SKM-1 (cell line): ENCODE measurements around the gene CHD6.

ENCODE experiments used
- DNase-seq: peaks from one replicate; lab custom pipeline; 2025; ENCODE audit not compliant: unreplicated experiment; lab: John Stamatoyannopoulos, UW

CHD6 gene

GRCh38 chr20:41405436-41405835 lies 212.7 kb downstream of the CHD6 start:
- no peak for DNase-seq

GRCh38 chr20:41403604-41404003 lies 214.6 kb downstream of the CHD6 start:
- no peak for DNase-seq

- no peak for DNase-seq
Measured at GRCh38 chr20:41398408-41398807, 219.8 kb downstream of the CHD6 start.

- DNase-seq: no peak
Measured at GRCh38 chr20:41395667-41396664, 222.2 kb downstream of the CHD6 start.

- DNase-seq: no peak
Measured at GRCh38 chr20:41394931-41395666, 223.1 kb downstream of the CHD6 start.

DNA sequence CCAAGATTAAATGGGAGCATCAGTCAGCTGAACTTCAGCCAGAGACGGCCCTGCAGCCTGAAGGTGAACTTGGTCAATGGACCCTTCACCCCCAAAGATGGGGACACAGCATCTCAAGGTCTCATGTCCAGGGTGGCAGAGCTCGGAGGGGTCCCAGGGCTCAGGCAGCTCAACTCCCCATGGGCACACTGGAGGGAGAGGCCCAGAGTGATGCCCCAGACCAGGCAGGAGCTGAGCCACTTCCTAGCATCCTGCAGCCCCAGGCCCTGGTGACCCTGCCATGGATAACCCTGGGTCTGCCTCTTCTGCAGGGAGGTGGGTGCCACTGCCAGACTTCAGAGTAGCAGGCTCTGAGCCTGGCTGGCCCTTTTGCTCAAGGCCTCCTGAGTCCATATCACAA lies 224.1 kb downstream of the CHD6 start:
- no peak for DNase-seq

GRCh38 chr20:41393705-41394066 lies 224.5 kb downstream of the CHD6 start:
- DNase-seq: no peak

DNA sequence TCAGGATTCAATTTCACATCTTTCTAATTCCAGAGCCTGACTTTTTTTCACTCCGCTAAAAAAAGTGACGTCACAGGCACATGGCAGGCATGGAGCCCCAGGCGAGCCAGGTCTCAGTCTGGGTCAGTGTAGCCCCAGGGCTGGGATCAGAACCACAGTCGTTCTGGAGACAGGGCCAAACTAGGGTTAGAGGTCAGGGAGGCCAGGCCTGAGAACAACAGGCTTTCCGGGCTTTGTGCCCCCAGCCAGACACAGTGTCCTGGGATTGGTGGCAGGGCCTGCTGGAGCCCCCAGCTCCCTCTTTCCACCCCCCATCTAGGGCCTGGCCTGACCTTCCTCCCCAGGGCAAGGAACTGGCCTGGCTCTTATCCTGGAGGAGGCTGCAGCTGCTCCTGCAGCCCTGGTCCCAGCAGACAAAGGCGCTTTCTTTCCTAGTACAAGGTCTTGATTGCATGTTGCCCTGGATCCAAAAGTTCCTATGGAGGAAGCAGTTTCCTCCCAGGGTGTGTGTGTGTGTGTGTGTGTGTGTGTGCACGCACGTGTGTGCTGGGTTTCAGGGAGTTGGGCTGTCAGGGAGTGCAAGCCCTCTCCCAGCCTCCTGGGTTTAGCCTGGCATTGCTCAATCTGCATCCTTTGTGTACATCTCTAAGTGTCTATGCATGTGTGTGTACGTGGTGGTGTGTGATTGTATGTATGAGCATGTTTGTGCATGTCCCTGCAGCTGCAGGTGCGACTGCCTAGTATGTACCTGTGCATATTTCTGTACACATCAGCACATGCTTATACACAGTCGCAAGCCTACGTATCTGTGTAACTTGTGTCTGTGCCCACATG lies 225.1 kb downstream of the CHD6 start:
- no peak for DNase-seq

GRCh38 chr20:41392295-41392694 lies 225.9 kb downstream of the CHD6 start:
- DNase-seq: no peak

- DNase-seq: no peak
Measured at GRCh38 chr20:41391587-41392001, 226.6 kb downstream of the CHD6 start.

- no peak for DNase-seq
Measured at GRCh38 chr20:41390889-41391288, 227.3 kb downstream of the CHD6 start.

DNA sequence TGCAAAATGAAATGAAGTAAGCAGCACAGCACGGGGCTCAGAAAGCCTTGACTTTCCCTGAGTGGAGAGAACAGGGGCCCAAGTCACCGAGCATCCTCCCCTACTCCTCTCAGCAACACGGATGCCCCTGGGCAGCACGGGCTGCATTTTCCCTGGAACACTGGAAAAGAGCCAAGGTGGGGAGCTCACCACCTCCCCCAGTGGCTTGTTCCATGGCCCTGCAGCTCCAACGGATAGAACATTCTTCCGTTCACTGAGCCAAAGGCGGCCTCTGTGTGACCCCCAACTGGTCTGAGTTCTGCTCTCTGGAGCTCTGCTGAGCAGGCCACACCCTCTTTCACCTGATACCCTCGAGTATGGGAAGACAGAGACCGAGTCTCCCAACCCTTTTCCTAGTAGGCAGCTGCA lies 230.7 kb downstream of the CHD6 start:
- no peak for DNase-seq

DNA sequence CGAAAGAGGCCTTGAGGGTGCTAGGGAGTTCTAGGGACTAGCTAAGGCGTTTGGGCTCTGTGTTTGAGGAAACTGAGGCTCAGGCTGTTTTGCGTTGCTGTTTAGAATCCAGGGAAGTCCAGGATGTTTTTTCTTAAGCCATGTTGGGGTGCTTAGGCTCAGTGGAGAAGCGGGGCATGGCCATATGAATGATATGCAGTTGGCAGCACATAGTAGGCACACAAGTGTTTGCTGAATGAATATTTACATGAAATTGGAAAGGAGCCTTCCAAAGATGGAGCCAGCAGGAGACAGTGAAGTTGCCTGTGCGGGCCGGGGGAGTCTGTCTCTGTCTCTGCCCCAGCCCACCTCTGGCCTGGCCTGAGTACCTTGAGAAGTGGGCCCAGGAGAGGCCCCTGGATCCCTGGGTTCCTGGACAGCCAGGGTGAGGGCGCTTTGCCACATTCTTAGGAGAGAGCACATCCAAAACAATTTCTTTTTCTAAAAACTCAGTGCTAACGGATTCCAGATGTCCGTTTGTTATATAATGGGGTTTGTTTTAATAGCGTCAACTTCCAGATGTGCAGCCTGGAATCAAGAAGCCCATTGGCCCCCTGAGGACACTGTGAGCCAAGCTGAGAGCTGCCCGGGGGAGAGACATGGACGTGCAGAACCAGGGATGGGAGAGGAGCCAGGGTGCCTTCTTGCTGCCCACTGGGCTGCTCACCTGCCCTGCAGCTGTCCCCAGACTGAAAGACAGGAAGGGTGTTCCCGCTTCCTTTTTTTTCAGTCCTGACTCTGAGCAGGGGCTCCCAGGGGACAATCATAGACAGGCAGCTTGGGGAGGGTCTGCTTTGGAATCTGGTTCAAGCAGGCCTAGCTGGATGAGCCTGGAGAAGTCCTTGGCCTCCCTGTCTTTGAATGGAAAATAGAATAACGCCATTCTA lies 231.4 kb downstream of the CHD6 start:
- DNase-seq: no peak

GRCh38 chr20:41382791-41383305 lies 235.3 kb downstream of the CHD6 start:
- DNase-seq: no peak

GRCh38 chr20:41380551-41381193 lies 237.5 kb downstream of the CHD6 start:
- no peak for DNase-seq

GRCh38 chr20:41379551-41379950 lies 238.6 kb downstream of the CHD6 start:
- no peak for DNase-seq

DNA sequence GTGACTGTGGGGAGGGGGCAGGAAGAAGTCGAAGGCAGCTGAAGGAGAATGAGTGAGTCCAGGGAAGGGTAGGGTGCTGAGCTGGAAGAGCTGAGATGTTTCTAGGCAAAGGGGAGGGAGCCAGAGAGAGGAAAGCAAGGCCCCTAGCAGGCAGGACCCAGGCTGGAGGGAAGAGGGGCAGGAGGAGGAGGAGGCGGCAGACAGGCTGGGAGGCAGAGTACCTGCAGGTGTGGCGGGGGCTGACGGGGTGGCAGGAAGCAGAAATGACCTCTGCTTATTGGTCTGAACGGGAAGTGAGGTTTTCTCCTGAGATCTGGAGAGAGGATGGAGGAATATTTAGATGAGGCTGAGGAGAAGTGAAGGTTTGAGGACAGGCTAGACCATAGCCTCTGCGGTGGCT lies 240.9 kb downstream of the CHD6 start:
- no peak for DNase-seq

DNA sequence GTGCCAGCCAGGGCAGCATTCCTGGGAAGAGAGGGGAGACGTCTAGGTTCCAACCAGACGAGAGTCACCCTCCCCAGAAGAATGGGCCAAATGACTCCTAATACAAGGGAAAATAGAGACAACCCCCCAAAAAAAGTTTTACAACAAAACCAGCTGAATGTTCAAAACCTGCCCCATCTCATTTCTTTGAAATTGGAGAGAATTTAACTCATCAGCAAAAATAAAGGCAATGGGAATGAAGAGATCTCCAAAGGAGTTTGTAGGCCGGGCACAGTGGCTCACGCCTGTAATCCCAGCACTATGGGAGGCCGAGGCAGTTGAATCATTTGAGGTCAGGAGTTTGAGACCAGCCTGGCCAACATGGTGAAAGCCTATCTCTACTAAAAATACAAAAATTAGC lies 241.8 kb downstream of the CHD6 start:
- DNase-seq: no peak

GRCh38 chr20:41375846-41376245 lies 242.3 kb downstream of the CHD6 start:
- DNase-seq: no peak
